CD4-positive, alpha-beta T cell treated with Interleukin-10 for 1 hour (primary cell): ENCODE measurements around the gene CMTM6.
"Not testable (repeated sequence)": the region's sequence is repeated elsewhere in the genome, so short reads cannot be mapped to it uniquely, and the experiment has no call there.

Experiments
- DNase-seq: peaks from one replicate; pipeline ENCODE4 v3.0.0-alpha.2; 2020

The CMTM6 gene, protein sequence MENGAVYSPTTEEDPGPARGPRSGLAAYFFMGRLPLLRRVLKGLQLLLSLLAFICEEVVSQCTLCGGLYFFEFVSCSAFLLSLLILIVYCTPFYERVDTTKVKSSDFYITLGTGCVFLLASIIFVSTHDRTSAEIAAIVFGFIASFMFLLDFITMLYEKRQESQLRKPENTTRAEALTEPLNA

DNA sequence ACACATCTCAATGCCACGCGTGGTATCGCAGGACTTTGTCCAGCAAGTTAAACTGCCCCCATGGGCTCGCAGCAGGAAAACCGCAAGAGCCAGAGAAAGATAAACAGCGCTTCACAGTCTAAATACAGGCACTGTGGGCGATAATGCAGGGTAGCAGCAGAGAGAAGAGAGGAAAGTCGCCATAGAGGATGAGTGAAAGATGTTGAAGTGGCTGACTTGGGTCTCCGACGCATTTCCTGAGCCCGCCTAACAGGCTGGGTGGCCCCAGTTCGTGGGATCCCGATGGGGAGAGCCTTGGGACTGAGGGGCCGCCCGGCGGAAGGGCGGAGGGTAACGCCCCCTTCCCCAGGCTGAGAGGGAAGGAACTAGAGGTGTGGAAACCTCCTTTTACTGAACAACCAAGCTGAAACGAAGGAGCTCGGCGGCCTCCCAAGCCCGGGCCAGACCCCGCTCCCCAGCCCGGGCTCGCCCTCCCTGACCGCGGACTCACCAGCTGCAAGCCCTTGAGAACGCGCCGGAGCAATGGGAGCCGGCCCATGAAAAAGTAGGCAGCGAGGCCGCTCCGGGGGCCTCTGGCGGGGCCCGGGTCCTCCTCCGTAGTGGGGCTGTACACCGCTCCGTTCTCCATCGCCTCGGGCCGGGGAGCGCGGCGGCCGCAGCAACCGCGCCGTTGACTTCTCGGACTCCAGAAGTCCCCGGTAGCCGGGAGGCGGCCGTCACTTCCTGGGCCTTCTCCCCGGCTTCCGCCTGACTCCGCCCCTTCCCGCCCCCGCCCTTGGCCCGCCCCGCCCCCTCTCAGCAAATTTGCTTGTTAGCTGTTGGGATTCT is at the start of gene CMTM6:
TSS of gene CMTM6 (minus strand) at position 735 of the 828 bp plus-strand sequence. CDS start at position 628, 107 bp downstream.
- peak; percentile 80 for DNase-seq

DNA sequence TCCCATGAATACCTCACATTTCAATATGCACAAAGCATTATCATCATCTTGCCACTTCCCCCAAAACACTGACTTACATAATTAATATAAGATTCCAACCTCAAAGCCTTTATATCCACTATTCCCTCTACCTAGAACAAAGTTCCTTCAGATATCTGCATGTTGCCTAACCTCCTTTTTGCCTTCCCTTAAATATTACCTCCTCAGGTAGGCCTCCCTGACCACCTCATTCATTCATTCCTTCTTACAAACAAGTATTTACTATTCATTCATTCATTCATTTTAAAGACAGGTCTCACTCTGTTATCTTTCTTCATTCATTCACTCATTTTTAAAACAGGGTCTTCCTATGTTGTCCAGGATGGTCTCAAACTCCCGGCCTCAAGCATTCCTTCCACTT is 49.4 kb upstream of the CMTM6 start:
- no peak for DNase-seq

DNA sequence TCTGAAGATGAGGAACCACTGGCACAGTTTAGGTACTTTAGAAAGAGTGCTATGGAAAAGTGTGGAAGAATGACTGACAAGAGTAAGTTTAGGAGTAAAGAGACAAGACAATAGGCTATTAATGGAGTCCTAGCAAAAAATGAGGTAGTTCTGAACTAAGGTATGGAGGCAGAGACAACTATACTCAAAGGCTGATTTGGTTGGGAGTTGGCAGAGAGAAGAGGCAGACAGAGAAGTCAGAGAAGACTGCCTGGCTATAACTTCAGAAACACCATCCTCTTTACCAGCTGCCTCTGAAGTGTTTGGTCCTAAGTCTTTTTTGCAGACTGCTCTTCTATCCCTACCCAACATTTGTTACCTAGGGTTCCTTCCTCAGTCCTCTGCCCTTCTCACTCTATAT is 48.8 kb upstream of the CMTM6 start:
- no peak for DNase-seq

DNA sequence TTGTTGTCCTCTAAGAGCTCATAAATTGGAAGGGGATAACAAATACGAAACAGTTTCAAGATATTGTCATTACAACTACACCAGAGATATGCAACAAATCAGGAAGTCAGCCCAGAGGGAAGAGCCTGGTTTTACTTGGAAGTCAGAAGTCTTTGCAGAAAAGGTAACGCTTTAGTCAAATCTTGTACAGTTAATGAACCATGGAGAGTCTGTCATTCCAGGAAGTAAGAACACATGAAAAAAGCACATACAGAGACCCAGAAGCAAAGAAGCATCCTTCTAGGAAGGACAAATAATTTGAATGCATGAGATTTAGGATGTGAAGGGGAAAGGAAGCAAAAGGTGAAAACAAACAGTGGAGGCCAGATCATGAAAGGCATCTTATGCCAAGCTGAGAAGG is 48.4 kb upstream of the CMTM6 start:
- DNase-seq, result no peak

DNA sequence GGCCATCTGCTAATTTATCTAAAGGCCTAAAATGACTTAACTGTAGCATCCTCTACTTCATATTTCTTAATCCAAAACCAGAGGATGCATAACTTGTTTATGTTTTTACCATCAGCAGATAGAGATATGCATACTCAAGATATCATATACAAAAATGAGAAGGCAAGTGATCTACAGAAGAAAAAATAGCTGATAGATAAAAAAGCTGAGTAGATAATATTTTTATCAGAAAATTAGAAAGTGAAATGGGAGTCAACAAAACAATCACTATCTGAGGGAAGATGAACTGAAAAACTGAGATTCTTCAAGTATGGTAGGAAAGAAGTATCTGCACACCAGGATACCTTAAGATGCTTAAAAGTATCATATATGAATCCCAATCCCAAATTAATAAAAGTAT is 42.7 kb upstream of the CMTM6 start:
- DNase-seq, result no peak

DNA sequence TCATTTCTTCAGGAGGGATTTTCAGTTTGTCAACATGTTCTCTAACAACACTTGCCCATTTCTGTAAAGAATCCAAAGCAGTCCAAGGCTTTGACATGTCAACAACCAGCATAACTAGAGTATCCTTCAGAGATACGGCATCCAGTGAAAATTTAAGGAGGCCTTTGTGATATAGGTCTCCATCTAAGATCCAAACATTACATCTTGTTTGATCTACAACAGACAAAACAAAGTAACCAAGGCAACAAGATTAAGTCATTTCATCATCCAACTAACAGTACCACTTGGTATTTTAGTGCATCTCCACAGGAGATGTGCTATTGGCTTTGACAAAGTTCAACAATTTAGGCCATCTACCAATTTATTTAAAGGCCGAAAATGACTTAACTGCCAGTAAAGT is 42.2 kb upstream of the CMTM6 start:
- DNase-seq, result no peak

DNA sequence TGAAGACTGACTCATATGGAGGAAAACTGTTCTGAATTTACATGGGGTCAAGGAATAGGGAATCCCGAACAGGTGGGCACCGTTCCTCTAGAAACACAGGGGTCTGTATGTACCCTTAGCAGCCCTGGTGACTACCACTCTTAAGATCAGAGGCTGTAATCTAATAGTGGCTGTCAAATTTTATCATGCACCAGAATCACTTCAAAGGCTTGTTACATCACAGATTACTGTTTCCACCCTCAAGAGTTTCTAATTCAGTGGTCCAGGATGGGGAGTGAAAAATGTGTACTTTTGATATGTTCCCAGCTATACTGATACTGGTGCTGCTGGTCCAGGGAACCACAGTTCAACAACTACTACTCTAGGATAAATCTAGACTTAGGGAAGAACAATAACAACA is 40.2 kb upstream of the CMTM6 start:
- no peak for DNase-seq

DNA sequence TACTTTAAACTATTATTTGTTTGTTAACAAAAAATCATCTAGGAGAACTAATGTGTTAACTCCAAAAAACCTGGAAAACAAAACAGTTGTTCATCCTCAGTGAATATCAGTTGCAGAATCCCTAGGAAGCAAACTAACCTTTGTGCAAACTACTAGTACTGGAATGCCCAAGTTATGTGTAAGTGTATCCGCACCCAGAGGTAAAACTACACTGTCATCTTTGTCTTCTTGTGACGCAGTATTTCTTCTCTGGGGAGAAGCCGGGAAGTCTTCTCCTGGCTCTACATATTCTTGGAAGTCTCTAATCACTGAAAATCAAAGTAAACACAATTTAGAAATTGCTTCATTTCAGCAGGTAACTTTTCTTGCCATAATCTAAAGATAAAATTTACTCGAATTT is 38.2 kb upstream of the CMTM6 start:
- DNase-seq, result no peak

DNA sequence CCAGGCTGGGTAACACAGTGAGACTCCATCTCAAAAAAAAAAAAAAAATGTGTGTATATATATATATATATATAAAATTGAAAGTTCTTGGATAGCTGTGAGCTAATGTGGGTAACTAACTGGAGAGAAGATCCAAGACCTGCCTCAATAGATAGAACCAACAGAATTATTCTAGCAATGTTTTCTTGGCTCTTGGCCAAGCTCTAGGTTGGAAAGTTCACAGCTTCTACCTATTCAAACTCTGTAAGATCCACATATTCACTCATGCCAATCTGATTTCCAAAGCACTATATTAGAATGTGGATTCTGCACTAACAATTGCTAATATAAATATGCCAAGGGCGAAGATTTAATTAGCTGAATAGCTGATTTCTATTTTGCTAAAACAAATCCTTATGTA is 29.8 kb upstream of the CMTM6 start:
- DNase-seq, result no peak

DNA sequence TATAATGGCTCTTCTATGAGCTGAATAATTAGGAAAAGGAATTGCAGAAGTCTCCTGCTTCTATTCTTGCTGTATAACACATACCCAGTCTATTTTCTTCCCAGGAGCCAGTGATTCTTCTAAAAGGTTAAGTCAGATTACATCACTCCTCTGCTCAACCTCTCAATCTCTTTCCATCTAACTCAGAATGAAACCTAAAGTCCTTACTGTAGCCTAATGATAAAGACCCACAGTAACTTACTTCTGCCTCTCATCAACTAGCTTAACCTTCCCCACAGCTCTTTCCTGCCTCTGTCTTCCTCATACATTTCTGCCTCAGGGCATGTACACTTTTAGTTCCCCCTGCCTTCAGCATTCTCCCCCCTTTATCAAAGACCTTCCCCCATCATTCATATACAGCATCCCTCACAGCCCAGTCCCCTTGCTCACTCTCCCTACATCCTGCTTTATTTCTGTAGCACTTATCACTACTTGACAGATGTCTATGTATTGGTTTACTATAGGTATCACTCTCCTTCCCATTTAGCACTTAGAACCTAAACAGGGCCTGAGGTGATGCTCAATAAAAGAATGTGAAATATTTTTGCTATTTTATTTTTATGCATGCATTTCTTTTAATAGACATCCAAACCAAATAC is 28.5 kb upstream of the CMTM6 start:
- no peak for DNase-seq

DNA sequence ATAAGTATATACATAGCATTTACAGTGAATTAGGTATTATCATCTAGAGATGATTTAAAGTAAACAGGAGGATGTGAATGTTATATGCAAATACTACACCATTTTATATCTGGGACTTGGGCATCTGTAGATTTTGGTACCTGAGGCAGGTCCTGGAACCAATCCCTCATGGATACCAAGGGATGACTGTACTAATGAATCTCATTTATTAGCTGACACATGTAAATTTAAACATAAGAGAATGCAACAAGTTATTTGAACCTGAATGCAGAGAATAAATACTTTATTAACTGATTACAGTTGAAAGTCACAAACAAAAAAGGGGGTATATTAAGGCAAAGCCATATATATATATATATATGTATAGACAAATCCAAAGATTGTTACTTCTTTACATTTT is 23.1 kb upstream of the CMTM6 start:
- no peak for DNase-seq

DNA sequence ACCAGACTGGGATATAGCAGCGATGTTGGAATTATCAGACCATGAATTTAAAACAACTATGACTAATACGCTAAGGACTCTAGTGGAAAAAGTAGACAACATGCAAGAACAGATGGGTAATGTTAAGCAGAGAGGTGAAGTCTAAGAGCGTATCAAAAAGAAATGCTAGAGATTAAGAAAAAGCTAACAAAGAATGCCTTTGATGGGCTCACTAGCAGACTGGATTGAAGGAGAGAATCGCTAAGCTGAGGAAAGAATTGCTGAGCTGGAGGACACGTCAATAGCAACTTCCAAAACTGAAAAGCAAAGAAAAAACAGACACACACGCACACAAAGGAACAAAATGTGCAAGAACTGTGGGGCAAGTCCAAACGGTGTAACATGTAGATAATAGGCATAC is 20.0 kb upstream of the CMTM6 start:
- no peak for DNase-seq

DNA sequence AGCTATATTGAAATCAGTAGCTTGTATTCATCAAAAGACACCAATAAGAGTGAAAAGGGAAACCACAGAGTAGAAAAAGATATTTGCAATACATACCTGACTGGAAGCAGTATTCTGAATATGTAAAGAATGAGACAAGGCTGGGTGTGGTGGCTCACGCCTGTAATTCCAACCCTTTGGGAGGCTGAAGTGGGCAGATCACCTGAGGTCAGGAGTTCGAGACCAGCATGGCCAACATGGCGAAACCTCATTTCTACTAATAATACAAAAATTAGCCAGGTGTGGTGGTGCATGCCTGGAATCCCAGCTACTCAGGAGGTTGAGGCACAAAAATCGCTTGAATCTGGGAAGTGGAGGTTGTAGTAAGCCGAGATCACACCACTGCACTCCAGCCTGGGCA is 16.3 kb upstream of the CMTM6 start:
- not testable (repeated sequence) for DNase-seq

DNA sequence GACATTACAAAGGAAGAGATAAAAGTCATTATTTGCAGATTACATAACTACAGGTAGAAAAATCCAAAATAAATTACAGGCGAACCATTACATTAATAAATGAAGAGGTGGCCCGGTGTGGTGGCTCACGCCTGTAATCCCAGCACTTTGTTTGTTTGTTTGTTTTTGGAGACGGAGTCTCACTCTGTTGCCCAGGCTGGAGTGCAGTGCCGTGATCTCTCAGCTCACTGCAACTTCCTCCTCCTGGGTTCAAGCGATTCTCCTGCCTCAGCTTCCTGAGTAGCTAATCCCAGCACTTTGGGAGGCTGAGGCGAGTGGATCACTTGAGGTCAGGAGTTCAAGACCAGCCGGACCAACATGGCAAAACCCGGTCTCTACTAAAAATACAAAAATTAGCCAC is 14.1 kb upstream of the CMTM6 start:
- DNase-seq, result not testable (repeated sequence)

DNA sequence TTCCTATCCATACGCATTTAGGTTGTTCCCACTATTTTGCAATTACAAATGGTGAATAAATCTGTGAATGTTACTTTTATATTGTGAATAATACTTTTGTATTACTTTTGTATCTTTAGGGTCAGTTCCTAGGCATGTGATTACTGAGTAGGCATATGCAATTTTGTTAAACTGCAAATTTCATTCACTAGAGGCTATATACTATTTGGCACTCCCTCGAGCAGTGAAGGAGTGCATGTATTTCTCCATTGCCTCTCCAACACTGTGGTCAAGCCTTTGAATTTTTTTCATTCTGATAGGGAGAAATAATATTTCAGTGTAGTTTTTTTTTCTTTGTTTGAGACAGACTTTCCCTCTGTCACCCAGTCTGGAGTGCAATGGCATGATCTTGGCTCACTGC is 8.4 kb upstream of the CMTM6 start:
- DNase-seq, result no peak

DNA sequence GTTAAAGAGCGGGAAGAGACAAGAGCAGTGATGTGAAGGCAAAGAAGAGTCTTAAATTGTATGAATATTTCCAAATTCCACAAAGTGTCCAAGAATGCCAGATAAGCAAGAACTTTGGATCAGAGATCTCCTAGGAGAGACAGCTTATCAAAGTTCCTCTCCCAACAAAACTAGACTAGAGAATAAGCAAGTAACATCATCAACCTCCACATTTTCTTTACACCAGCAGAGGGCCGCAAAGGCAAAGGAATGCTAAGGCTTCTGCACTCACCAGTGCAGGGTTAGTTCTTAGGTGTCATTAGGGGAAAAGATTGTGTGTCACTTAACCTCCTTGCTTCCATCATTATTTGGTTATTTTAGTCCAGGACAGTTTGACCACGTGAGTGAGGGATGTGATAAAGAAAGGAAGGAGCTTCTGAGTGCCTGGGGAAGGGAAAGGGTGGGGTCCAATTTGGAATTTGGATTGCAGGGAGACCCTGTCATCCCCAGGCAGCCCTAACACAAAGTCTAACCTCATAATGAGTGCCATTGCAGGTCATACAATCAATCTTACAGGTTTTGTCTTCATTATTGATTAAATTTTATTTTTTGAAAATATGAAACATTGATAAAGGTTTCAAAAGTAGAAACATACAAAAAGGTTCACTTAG is 7.5 kb upstream of the CMTM6 start:
- DNase-seq, result peak; percentile 78

DNA sequence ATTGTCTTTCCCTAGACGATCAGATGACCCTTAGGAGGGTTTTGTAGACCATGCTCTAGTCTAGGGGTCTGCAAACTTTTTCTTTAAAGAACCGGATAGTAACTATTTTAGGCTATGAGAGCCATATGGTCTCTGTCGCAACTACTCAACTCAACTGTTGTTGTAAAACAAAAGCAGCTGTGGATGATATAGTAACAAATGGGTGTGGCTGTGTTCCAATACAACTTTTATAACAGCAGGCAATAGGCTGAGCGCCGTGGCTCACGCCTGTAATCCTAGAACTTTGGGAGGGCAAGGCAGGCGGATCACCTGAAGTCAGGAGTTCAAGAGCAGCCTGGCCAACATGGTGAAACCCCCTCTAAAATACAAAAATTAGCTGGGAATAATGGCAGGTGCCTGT is 6.1 kb upstream of the CMTM6 start:
- no peak for DNase-seq

DNA sequence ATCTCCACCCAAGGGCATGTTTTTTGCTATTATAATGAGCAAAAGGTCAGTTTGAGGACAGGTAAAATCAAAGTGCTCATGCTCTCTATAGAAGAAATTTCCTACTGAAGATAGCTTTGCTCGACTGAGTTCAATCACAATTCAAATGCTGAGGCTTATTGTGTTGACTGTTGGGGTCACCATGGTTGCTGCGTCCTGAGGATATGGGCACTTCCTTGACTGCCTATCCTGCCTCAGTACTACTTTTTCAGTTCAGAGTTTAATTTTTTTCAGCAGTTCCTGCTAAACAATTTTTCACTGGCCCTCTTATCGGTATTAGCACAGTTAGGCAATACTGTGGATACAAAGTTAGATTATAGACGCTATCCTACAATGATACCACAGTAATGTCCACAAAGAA is 3.8 kb upstream of the CMTM6 start:
- no peak for DNase-seq

DNA sequence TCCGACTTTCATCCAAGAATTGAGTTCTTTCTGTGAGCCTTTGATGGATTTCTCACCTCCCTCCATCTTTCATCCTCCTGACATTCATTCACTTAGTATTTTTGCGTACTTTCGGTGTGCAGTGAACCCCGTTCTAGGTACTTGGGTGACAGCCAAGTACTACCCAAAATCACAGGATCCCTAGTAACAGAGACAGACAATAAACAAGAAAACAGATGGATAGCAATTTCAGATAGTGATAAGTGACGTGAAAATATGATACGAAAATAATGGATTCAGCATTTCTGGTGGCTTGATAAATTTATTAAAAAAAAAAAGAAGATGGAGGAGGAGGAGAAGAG is 264 bp upstream of the CMTM6 start:
- DNase-seq, result no peak

DNA sequence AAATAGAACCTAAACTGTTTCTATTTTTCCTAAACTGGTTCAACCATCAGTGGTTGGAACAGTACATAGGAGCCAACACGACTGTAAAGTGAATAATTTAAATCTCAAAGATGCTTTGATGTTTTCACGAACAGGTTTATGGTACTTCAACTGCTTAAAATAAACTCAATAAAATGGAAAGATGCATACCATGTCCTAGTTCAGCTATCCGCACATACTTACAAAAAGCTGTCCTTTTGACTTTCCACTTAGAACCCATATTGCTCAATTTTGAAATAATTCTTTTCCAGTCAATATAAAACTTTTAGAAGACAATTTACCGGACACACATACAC is 902 bp downstream of the CMTM6 start:
- no peak for DNase-seq

DNA sequence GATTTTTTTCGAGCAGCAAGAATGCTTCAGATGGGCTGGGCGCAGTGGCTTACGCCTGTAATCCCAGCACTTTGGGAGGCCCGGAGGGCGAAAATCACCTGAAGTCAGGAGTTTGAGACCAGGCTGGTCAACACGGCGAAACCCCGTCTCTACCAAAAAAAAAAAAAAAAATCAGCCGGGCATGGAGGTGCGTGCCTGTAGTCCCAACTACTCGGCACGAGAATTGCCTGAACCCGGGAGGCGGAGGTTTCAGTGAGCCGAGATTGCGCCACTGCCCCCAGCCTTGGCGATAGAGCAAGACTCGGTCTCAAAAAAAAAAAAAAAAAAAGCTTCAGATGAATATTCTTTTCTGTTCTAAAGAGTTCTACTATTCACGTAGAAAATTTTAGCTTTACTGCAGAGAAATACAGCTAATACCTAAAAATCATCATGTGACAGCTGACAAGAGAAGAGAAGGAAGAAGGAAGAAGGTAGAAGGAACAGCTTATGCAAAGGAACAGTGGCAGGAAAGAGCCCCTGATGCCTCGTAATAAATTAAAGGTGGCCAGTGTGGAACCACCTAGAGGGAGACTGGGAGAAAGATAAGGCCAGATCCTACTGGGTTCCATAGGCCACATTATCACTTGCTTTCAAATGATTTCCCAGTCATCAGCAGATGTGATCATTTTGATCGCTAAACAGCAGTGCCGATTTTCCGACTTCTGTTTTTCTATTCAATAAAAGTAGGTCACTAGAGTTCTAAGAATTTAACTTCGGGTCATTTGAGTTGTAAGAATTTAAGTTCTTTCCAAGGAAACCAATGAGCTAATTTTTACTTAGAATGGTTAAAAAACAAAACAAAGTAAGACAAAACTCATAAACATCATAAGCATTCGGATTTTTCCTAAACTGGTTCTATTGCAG is 1.5 kb downstream of the CMTM6 start:
- DNase-seq, result no peak

DNA sequence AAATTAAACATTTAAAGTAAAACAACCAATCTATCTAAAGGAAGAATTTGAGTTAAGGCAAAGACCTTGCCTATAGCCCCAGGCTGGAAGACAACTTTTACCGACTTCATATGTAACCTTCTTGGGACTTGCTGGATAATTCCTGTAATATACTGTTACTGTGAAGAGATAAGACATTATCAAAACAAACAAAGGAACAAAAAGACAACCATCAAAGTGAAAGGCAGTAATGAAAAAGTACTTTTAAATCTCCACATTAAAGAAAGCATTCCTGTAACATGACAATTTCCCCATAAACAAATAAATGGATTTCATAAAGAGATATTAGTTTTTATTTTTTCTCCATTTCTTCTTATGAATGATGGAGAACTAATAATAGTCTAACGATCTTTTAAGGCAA is 2.4 kb downstream of the CMTM6 start:
- no peak for DNase-seq

DNA sequence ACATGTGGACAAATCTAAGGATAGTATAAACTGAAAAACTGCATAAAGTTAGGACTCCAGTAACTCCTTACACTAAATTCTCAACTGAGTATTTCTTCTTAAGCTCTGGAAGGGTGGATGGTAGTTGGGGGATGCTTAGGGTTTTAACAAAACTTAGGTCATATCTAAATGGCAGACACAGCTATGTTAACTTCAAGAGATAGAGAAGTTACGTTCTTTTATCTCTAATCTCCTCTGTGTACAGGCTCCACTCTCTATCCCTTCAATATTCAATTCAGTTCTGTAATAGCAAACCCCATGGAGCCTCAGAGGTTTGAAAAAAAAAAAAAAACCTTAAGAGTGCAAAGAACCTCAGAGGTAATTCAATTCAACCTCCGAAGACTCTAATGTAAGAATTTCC is 3.1 kb downstream of the CMTM6 start:
- DNase-seq, result no peak
